ENCODE measurements around the gene KLK15.

Gene KLK15

DNA sequence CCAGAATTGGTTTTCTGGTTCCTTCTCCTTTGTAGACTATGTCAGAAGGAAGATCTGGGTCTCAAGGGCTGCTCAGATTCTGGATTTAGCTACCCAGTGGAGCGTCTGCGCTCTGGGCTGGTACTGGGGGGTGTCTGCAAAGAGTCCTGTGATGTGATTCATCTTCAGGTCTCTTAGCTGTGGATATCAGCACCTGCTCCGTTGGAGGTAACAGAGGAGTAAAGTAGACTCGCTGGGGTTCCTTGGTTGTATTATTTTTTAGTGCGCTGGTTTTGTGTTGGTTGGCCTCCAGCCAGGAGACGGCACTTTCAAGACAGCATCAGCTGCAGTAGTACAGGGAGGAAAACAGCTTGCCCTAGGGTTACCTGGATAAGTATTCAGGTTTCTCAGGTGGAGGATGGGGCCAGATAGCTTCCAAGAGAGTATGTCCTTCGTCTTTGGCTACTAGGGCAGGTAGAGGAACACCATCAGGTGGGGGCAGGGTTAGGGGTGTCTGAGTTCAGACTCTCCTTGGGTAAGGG, 10.4 kb upstream of the KLK15 start:
- no peak for DNase-seq (ENCODE audit: extremely low read depth in 1 of 2, low read depth in 1 of 2)

DNA sequence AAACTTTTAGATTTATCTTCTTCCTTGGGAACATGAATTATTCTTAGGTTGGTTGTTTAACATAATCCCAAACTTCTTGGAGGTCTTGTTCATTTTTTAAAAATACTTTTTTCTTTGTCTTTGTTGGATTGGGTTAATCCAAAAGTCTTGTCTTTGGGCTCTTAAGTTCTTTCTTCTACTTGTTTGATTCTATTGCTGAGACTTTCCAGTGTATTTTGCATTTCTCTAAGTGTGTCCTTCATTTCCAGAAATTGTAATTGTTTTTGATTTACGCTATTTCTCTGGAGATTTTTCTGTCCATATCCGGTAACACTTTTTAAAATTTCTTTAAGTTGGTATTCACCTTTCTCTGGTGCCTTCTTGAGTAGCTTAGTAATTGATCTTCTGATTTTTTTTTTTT, 9.8 kb upstream of the KLK15 start:
- no peak for DNase-seq (ENCODE audit: extremely low read depth in 1 of 2, low read depth in 1 of 2)

DNA sequence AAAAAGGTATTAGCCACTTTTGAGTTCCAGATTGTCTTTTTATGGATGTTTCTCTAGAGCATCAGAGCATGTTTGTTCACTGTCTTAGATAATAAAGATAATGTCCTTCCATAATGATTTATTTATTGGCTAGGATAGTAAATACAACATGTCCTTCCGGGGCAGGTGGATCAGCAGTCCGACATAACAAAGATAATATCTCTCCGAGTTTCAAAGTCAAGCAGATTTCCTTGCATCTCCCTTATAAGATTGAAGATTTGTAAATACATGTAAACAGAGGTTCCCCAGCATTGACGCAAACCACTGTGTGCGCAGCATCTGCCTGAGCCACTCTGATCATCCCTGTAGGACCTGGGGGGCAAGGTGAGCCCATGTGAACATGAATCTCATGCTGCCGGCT, 8.8 kb upstream of the KLK15 start:
- DNase-seq (ENCODE audit: extremely low read depth in 1 of 2, low read depth in 1 of 2): no peak

- no peak for DNase-seq (ENCODE audit: extremely low read depth in 1 of 2, low read depth in 1 of 2)
Measured at GRCh38 chr19:50839712-50840655, 6.6 kb upstream of the KLK15 start.

- no peak for DNase-seq (ENCODE audit: extremely low read depth in 1 of 2, low read depth in 1 of 2)
Measured at GRCh38 chr19:50838239-50838638, 4.9 kb upstream of the KLK15 start.

- no peak for DNase-seq (ENCODE audit: extremely low read depth in 1 of 2, low read depth in 1 of 2)
Measured at GRCh38 chr19:50837300-50837699, 3.9 kb upstream of the KLK15 start.

DNA sequence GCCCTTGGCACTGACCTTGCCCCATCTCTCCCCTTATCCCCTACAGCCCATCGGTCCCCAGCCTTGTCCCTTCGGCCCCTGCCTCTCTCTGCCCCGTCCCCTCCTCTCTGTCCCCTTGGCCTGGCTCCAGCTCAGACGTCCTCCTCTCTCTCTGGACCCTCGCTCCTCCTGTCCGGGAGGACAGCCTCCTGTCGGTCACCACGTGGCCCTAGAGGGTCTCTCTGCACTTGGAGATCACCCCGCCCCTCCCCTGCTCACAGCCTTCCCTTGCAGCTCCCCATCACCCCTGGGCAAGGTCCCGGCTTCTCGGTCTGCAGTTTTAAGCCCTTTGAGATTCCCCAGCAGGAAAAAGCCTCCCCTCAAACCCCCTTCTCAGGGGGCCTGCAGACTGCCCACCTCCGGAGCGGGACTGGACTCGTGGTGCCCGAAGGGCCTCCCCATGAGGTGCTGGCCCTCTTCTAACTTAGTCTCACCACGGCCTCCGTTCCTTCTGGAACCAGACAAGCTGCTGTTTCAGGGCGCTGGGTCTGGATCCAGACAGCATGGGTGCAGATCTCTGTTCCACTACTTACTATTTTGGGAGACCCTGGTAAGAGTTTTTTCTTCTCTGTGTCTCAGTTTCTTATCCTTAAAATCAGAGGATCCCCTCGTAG, 3.3 kb upstream of the KLK15 start:
- DNase-seq (ENCODE audit: extremely low read depth in 1 of 2, low read depth in 1 of 2): no peak

- DNase-seq (ENCODE audit: extremely low read depth in 1 of 2, low read depth in 1 of 2): peak; percentile 52 to 53
Measured at GRCh38 chr19:50835785-50836542, 2.6 kb upstream of the KLK15 start.

GRCh38 chr19:50835103-50835784, 1.9 kb upstream of the KLK15 start:
- no peak for DNase-seq (ENCODE audit: extremely low read depth in 1 of 2, low read depth in 1 of 2)

- DNase-seq (ENCODE audit: extremely low read depth in 1 of 2, low read depth in 1 of 2): no peak
Measured at GRCh38 chr19:50833802-50834167, 411 bp upstream of the KLK15 start.

- no peak for DNase-seq (ENCODE audit: extremely low read depth in 1 of 2, low read depth in 1 of 2)
Measured at GRCh38 chr19:50832666-50833065, 708 bp downstream of the KLK15 start.

DNA sequence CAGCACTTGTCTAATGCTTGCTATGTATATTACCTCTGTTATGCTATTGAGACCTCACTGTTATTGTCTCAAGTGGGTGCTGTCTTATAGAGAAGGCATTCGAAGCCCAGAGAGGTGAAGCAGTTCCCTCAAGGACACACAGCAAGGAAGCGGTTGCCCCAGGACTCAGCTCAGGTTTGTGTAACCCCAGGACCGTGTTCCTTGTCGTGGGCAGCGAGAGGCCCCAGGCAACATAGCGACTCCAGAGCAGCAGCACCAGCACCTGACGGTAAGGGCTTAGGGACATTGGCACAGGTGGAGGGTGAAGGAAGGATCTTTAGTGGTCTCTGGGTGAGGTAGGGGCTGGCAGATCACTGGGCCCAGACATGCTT, 2.4 kb downstream of the KLK15 start:
- no peak for DNase-seq (ENCODE audit: extremely low read depth in 1 of 2, low read depth in 1 of 2)

DNA sequence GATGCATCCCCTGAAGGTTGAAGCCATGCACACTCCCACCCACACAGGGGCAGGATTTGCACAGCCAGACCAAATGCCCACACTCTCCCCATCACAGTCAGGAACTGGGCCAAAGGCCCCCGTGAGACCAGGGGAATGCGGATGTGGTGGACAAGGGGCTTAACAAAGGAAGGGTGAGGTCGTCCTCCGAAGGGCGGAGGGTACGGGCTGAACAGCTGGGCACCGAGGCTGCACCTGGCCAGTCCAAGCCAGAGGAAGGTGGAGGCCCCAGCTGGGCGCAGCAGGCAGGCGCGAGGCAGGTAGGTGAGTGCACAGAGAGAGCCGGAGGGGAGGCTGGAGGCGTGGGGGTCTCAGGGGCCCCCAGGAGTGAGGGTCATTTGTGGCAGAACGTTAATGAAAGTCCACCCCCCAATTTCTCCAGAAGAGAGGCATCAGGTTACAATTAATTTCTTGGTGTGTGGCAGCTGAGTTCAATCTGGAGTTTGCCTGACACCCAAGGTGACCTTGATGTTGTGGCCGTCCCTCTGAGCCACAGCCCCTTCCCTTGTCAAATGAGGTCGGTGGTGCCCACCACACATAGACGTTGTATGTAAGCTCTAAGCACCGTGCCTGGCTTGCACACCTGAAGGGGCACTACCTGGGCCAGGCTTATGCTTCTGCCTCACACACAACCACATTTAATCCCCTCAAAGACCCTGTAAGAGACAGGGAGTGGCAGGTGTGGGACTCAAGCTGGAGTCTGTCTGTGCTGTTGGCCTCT, 2.9 kb downstream of the KLK15 start:
- no peak for DNase-seq (ENCODE audit: extremely low read depth in 1 of 2, low read depth in 1 of 2)

GRCh38 chr19:50829801-50830200, 3.6 kb downstream of the KLK15 start:
- no peak for DNase-seq (ENCODE audit: extremely low read depth in 1 of 2, low read depth in 1 of 2)

DNA sequence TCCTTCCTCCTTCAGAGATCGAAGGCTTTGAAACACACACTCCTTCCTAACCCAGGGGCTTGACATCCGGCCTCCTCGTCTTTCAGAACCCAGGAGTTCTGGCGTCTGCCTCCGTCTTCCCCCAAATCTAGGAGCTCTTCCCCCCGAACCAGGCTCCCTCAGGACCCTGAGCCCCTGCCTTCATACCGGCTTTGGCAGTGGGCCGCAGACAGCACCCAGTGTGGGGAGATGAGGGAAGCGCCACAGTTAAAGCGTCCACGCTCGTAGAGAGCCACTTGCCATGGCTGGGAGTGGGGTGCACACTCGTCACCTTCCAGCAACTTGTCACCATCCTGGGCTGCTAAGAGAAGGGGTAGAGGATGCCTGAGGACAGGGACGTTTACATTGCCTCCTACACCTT, 5.9 kb downstream of the KLK15 start:
- no peak for DNase-seq (ENCODE audit: extremely low read depth in 1 of 2, low read depth in 1 of 2)

- DNase-seq (ENCODE audit: extremely low read depth in 1 of 2, low read depth in 1 of 2): no peak
Measured at GRCh38 chr19:50826492-50827240, 6.7 kb downstream of the KLK15 start.

GRCh38 chr19:50823389-50824042, 9.9 kb downstream of the KLK15 start, which contains the start of gene KLK1:
Gene KLK1 (minus strand): TSS chr19:50823787. CDS start chr19:50823748, 39 bp downstream.
- no peak for DNase-seq (ENCODE audit: extremely low read depth in 1 of 2, low read depth in 1 of 2)

DNA sequence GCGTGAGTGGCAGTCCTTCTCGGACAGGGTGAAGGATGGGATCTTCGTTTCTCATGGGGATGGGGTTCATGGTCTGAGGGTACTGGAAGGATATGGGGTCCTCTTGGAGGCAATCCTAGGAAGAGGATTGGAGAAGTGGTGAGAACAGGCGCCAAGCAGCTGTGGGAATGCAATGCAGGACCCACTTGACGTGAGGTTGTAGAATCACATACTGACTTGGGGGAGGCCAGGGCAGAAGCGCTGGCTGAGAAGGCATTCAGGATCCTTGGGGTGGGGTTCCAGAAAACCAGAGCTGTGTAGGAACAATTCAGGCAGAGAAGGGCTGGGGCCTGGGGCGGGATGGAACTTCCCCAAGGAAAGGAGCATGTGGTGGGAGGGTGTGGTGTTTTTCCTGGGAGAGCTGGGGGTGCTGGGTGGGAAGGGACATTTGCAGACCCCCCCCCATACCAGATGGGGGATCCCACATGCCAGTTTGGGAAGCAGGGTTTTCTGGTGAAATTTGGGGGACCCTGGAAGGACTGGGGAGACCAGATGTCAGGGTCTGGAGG, 10.6 kb downstream of the KLK15 start:
- DNase-seq (ENCODE audit: extremely low read depth in 1 of 2, low read depth in 1 of 2): no peak

All from stimulated activated CD8-positive, alpha-beta memory T cell treated with anti-CD3 and anti-CD28 coated beads, Interleukin-7, amount 100 ng/mL, for 48 hours (primary cell).